Ishikawa (cell line): Measurements from ENCODE around the gene FOXN3.

Source experiments
- FOXM1 ChIP-seq: IDR thresholded peaks from 2 replicates; pipeline ENCODE4 v1.6.1; 2012; ENCODE audit warnings: low read depth, borderline replicate concordance
- RAD21 ChIP-seq: IDR thresholded peaks from 2 replicates; pipeline ENCODE4 v1.6.1; 2012; ENCODE audit warnings: low read depth
- TAF1 ChIP-seq: IDR thresholded peaks from 2 replicates; pipeline ENCODE4 v1.6.1; 2012; ENCODE audit warnings: low read depth, mild to moderate bottlenecking
- TEAD4 ChIP-seq: IDR thresholded peaks from 2 replicates; pipeline ENCODE4 v1.6.1; 2012
- YY1 ChIP-seq: IDR thresholded peaks from 2 replicates; pipeline ENCODE4 v1.6.1; 2012; ENCODE audit warnings: low read depth

DNA sequence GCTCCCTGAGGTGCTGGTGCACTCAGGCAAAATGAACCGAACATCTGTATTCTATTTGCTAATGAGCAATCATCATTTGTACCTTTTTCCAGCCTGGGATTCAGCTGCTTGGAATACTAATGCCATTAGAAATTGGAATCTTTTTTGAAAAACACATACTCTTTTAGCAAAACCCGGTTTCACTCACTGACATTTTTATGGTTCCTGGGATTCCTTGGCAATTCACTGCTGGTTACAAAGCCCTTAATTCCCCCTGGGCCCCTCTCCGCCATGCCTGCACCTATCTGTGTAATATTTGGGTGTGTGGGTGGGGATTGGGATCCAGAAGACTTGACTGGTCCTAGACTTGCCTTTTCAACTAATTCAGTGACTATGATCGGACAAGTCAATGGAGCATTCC is 199.1 kb downstream of the FOXN3 start:
- TF ChIP-seq RAD21 (no peak), TAF1 (no peak), TEAD4 (no peak), FOXM1 (no peak), YY1 (no peak)
